Measurements from ENCODE around the gene SH3BP2. TPM values are rescaled to one million over a fixed set of nuclear protein-coding genes. Genes with fewer than 3 reads are reported as not detected.

SH3BP2 gene
- total and polyA plus RNA-seq, 10 of the 15 experiments (the other 5 are each of a cell fraction or from before 2014, with no cell fraction given), result 1.1 to 61.8 (median 23.9) TPM

- peak; percentile 69 for TF ChIP-seq ZNF687 (IDR thresholded peaks at IDR 0.05)
- no peak for TF ChIP-seq NFYB (IDR thresholded peaks at IDR 0.05; ENCODE audit: insufficient read depth, low read depth, low read length)
- no peak for TF ChIP-seq MYB (IDR thresholded peaks at IDR 0.05; ENCODE audit: borderline replicate concordance, low read depth, low read length)
- no peak for TF ChIP-seq SUZ12 (IDR thresholded peaks at IDR 0.05; ENCODE audit: unreplicated experiment)
- TF ChIP-seq NRF1 (conservative IDR thresholded peaks at IDR 0.05; ENCODE audit: low read depth, low read length), result no peak
- TF ChIP-seq ZBTB11 (CRISPR knock-in tag; IDR thresholded peaks at IDR 0.05), result no peak
- no peak for TF ChIP-seq EZH2 (IDR thresholded peaks at IDR 0.05; ENCODE audit: borderline replicate concordance, control insufficient read depth, low read depth, low read length)
- TF ChIP-seq NR2C1 (IDR thresholded peaks at IDR 0.05), result no peak
- TF ChIP-seq PAX8 (IDR thresholded peaks at IDR 0.05), result no peak
- no peak for TF ChIP-seq ZNF592 (IDR thresholded peaks at IDR 0.05)
- no peak for TF ChIP-seq RFX5 (IDR thresholded peaks at IDR 0.05; ENCODE audit: low read depth, low read length)
- peak in 1 of 2 experiments; percentile 53; a peak in 2 of 3 replicates for TF ChIP-seq EGR1 (IDR thresholded peaks at IDR 0.05; ENCODE audit: borderline replicate concordance in 1 of 2, low read depth in 2 of 2, low read length in 2 of 2)
- TF ChIP-seq ESRRA (IDR thresholded peaks at IDR 0.05; ENCODE audit: low read length), result no peak
- no peak for TF ChIP-seq RB1 (IDR thresholded peaks at IDR 0.05; ENCODE audit: borderline replicate concordance)
- TF ChIP-seq ATF3 (IDR thresholded peaks at IDR 0.05; ENCODE audit: borderline replicate concordance, extremely low read depth, low read depth, low read length), result no peak
- TF ChIP-seq SMAD5 (IDR thresholded peaks at IDR 0.05; ENCODE audit: low read depth), result no peak
- no peak for TF ChIP-seq ZNF622 (IDR thresholded peaks at IDR 0.05)
These were observed 5.7 kb downstream of the SH3BP2 start (continued) for GRCh38 chr4:2798399-2799223.
